Measurements from ENCODE around the gene MYH11. TPM values are rescaled to one million over a fixed set of nuclear protein-coding genes. Genes with fewer than 3 reads are reported as not detected.

MYH11 gene
- total RNA-seq, 2 donors from 2014 or later, result 2,411 to 2,456 TPM

DNA sequence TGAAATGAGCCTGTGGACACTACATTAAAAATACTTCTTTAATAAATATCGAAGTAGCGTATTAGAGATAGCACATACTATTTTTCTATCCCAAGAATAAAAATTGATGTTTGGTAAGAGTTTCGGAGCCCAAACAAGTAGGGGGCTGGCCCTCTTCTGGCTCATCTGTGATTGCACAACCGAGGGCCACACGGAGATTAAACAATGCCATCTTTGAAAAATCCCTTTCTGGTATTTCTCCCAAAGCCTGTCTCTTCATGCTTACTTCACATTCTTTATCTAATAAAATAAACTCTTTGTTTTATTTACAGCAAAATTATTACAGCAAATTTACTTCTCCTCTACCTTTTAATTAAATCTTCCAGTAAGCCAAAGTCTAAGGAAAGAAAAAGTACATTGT is 9.6 kb upstream of the MYH11 start:
- TF ChIP-seq, protein P1, sequence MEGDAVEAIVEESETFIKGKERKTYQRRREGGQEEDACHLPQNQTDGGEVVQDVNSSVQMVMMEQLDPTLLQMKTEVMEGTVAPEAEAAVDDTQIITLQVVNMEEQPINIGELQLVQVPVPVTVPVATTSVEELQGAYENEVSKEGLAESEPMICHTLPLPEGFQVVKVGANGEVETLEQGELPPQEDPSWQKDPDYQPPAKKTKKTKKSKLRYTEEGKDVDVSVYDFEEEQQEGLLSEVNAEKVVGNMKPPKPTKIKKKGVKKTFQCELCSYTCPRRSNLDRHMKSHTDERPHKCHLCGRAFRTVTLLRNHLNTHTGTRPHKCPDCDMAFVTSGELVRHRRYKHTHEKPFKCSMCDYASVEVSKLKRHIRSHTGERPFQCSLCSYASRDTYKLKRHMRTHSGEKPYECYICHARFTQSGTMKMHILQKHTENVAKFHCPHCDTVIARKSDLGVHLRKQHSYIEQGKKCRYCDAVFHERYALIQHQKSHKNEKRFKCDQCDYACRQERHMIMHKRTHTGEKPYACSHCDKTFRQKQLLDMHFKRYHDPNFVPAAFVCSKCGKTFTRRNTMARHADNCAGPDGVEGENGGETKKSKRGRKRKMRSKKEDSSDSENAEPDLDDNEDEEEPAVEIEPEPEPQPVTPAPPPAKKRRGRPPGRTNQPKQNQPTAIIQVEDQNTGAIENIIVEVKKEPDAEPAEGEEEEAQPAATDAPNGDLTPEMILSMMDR (IDR thresholded peaks at IDR 0.05), result no peak
- H3K27ac ChIP-seq, result no peak overlapping the region
- no peaks in the 10 kb centered on the region for H3K4me1 ChIP-seq (ENCODE audit: control insufficient read depth in 1 of 2, low read depth in 2 of 2)
- H3K36me3 ChIP-seq, result peaks cover 10% of the 10 kb centered on the region
- H3K9me3 ChIP-seq, result no peaks in the 10 kb centered on the region
- DNase-seq (ENCODE audit: low spot score) (no peak), ATAC-seq (ENCODE audit: insufficient number of reproducible peaks, low FRiP score, low read depth) (no peak)
- H3K27me3 ChIP-seq (replicated peaks; ENCODE audit: insufficient read depth), result no peaks in the 10 kb centered on the region
- no peak overlapping the region for H3K4me3 ChIP-seq

DNA sequence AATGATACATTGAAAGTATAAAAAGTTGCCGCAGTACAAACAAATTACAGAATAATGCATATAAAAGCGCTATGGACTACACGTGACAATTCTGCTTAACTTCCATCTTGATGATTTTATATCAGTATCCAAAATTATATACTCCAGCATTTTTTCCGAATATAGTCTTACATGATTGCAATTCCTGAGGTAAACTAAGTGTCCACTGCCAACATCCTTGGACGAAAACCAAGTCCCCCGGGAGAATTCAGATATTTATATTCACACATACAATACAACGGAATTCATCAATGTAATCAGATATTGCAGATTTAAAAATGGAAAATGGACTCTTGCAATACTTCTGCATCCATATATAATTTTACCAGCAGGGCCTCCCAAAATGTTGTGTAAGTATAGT is 8.9 kb upstream of the MYH11 start:
- Histone ChIP-seq H3K27ac (no peak overlapping the region), H3K36me3 (peaks cover 8% of the 10 kb centered on the region), H3K4me3 (no peak overlapping the region), H3K4me1 (ENCODE audit: control insufficient read depth in 1 of 2, low read depth in 2 of 2) (no peaks in the 10 kb centered on the region), H3K9me3 (no peaks in the 10 kb centered on the region), H3K27me3 (replicated peaks; ENCODE audit: insufficient read depth) (no peaks in the 10 kb centered on the region)
- DNase-seq (ENCODE audit: low spot score), result no peak
- ATAC-seq (ENCODE audit: insufficient number of reproducible peaks, low FRiP score, low read depth), result no peak
- TF ChIP-seq, protein P1 (IDR thresholded peaks at IDR 0.05), result no peak

DNA sequence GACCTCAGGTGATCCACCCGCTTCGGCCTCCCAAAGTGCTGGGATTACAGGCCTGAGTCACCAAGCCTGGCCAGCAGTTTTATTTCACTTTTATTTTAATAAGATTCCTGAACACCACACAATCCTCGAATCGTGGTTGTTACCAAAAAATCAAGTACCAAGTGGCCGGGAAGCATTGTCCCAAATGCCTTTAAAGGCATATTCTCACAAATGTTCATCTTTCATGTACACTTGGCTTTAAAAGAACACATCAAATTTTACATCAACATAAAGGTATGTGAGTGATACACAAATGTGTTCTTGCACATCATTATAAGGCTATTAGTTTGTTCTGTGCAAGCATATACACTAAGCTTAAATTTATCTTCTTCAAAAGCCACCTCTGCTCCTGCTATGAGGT is 8.1 kb upstream of the MYH11 start:
- Histone ChIP-seq H3K27ac (no peak overlapping the region), H3K4me3 (no peak overlapping the region), H3K9me3 (no peaks in the 10 kb centered on the region), H3K4me1 (ENCODE audit: control insufficient read depth in 1 of 2, low read depth in 2 of 2) (no peaks in the 10 kb centered on the region), H3K27me3 (replicated peaks; ENCODE audit: insufficient read depth) (no peaks in the 10 kb centered on the region), H3K36me3 (peaks cover 7% of the 10 kb centered on the region)
- ATAC-seq (ENCODE audit: insufficient number of reproducible peaks, low FRiP score, low read depth) (no peak), DNase-seq (ENCODE audit: low spot score) (no peak)
- TF ChIP-seq, protein P1 (IDR thresholded peaks at IDR 0.05), result no peak

DNA sequence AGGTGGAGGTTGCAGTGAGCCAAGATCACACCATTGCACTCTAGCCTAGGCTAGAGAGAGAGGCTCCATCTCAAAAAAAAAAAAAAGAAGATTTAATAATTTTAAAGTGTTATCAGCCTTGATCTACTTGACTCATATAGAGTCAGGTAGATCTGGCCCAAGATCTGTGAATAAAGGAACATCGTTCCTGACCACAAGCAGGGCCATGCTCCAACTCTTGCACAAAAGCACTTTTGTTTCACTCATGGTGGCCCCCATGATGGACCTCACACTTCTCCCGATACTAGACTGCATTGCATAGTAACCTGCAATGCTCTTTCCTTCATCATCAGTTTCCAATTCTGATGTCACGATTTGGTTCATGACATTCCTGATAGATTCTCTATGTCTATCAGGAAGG is 5.2 kb upstream of the MYH11 start:
- DNase-seq (ENCODE audit: low spot score), result no peak
- TF ChIP-seq, protein P1 (IDR thresholded peaks at IDR 0.05), result no peak
- Histone ChIP-seq H3K27me3 (replicated peaks; ENCODE audit: insufficient read depth) (no peaks in the 10 kb centered on the region), H3K4me1 (ENCODE audit: control insufficient read depth in 1 of 2, low read depth in 2 of 2) (peaks cover 0 to 14% of the 10 kb centered on the region in 2 donors), H3K9me3 (no peaks in the 10 kb centered on the region), H3K27ac (no peak overlapping the region), H3K36me3 (peaks cover 6% of the 10 kb centered on the region), H3K4me3 (no peak overlapping the region)
- ATAC-seq (ENCODE audit: insufficient number of reproducible peaks, low FRiP score, low read depth), result no peak

DNA sequence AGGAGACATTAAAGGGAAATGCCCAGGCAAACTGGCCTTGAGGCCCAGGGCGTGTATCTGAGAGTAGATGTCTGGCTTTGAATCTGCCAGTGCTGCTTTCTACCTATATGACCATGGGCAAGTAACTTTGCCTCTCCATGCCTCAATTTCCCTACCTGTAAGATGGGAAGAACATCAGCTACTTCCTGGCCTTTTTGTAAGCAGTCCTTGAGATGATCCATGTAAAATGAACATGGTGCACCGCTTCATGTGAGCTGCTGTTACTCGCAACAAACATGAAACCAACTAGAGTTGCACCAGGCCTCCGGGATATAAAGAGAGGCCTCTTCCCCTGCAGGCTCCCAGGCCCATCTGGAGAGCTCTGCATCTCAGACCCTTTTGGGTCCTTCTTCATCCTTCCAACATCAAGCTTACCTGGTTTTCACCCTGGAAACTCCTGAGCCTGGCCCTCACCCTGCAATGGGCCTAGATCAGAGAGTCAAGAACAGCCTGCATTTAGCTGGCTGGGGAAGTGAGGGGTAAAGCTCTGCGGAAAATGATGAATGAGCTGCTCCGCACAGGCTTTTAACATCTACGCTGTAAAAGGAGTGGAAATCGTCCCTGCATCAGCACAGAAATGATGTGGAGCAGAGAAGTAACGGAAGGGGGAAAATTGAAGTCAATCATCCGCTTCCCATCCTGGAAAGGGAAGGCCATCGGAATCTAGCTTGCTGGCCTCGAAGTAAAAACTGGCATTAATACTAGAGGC is 2.3 kb upstream of the MYH11 start:
- Histone ChIP-seq H3K4me3 (no peak overlapping the region), H3K36me3 (no peaks in the 10 kb centered on the region), H3K9me3 (no peaks in the 10 kb centered on the region), H3K27ac (peak overlapping the region; percentile 77 to 94), H3K27me3 (replicated peaks; ENCODE audit: insufficient read depth) (no peaks in the 10 kb centered on the region), H3K4me1 (ENCODE audit: control insufficient read depth in 1 of 2, low read depth in 2 of 2) (peaks cover 0 to 14% of the 10 kb centered on the region in 2 donors)
- DNase-seq (ENCODE audit: low spot score) (no peak), ATAC-seq (ENCODE audit: insufficient number of reproducible peaks, low FRiP score, low read depth) (no peak)
- TF ChIP-seq, protein P1 (IDR thresholded peaks at IDR 0.05), result no peak

Data from thoracic aorta (tissue), 2 donors.